ENCODE results near the gene DIABLO. TPM values are rescaled to one million over a fixed set of nuclear protein-coding genes. Genes with fewer than 3 reads are reported as not detected.
A peak's percentile ranks its signal among the peaks of the same experiment; 100 is the strongest.
"Not testable (repeated sequence)": the region's sequence is repeated elsewhere in the genome, so short reads cannot be mapped to it uniquely, and the experiment has no call there.

DIABLO gene
- total RNA-seq, 2 donors from 2014 or later: 44.1 to 45.4 TPM

DNA sequence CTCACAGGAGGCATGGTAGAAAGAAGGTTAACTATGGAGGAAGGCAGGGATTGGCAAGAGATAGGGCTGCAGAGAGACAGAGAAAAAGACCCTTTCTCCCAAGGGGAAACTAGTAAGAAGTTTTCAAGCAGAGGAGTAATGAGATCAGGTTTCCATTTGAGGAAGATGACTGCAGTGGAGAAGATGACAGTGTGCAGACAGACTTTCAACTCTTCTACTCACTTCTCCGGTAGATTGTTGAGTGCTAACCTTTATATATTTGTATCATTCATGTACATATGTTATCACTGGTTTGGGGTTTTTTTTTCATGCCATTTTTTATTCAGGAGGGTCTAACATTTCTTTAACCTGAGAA is 28.3 kb downstream of the DIABLO start:
- intact Hi-C loops (cut with DNase I, micrococcal nuclease): loop anchor here in 1 of 2 donors (10.0 kb wide), 1 partner anchor 63 kb away; no protein-coding TSS in a partner anchor
- no peak for DNase-seq
- ATAC-seq: no peak

DNA sequence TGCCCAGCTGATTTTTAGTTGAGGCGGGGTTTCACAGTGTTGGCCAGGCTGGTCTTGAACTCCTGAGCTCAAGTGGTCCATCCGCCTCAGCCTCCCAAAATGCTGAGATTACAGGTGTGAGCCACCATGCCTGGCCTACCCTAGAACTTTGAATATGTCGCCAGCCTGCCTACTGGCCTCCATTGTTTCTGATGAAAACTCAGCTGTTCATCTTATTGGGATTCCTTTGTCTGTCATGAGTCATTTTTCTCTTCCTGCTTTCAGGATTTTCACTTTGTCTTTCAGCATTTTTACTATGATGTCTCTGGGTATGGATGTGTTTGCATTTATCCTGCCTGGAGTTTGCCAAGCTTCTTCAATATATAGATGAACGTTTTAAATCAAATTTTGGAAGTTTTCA is 30.4 kb downstream of the DIABLO start:
- DNase-seq (no peak), ATAC-seq (no peak)
- intact Hi-C loops (cut with DNase I, micrococcal nuclease): loop anchor here in 1 of 2 donors (10.0 kb wide), 1 partner anchor 61 kb away; no protein-coding TSS in a partner anchor

DNA sequence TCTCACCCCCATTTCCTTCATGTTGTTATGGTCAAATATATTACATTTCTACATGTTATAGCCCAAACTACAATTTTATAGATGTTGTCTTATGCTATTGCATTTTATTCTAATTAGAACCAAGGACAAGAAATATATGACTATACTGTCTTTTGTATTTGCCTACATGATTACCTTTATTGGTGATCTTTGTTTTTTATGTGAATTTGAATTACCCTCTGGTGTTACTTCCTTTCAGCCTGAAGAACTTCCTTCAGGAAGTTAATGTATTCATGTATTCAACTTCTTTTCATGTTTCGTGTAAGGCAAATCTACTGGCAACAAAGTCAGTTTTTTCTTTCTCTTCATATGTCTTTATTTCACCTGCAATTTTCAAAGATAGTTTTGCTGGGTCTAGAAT is 31.0 kb downstream of the DIABLO start:
- intact Hi-C loops (cut with DNase I, micrococcal nuclease): loop anchor here in 1 of 2 donors (10.0 kb wide), 1 partner anchor 60 kb away; no protein-coding TSS in a partner anchor
- DNase-seq (no peak), ATAC-seq (peak; percentile 79)

DNA sequence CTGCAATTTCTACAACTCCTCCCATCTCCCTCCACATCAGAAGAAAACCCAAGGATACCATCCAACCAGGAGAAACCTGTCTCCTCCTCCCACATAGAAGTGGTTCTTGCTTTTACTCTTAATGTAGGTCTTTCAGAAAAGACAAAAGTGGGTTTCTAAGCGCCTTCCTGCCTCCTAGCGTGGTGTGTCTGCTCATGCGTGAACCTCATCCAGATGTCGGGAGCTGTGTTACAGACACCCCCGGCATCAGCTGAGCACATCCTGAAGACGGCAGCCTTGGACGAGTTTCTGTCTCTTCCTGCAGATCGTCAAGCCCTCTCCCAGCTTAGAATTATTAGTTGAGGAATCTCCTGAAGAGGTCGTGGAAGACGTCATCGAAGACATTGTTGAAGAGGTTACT is 33.4 kb downstream of the DIABLO start:
- intact Hi-C loops (cut with DNase I, micrococcal nuclease): loop anchor here in 1 of 2 donors (10.0 kb wide), 1 partner anchor 58 kb away; no protein-coding TSS in a partner anchor
- DNase-seq: no peak
- ATAC-seq: no peak

DNA sequence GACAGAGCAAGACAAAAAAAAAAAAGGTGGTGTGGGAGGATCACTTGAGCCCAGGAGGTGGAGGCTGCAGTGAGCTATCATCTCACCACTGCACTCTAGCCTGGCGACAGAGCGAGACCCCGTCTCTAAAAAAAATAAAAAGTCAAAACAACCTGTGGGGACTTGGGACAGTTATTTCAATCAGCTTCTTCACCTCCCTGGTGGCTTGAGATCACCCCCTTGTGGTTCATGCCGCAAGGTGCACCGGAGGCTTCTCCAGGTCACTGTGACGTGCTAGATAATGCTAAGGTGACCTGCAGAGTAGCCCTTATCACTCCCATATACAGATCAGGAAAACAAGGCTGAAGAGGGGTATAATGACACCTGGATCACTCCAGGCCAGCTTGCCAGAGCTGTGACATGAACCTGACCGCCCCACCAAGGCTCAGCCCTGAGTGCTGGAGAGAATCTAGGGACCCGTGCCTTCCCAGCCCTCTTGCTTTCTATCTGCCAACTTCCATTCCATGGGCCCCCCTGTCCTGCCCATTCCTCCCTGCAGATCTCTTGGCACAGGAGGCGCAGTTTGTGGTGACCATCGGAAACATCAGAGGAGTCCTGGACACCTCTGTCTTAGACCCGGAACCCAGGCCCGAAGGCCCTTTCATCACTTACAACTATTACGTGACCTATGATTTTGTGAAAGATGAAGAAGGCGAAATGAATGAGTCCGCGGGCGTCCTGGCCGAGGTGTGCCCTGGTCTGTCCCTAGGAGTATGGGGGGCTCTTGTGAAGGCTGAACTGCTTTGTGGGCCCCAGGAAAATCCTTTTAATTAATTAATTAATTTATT is 34.8 kb downstream of the DIABLO start:
- DNase-seq (peak in 1 of 2 donors; percentile 81), ATAC-seq (peak; percentile 80)
- intact Hi-C loops (cut with DNase I, micrococcal nuclease): loop anchor here in 1 of 2 donors (10.0 kb wide), 1 partner anchor 56 kb away; no protein-coding TSS in a partner anchor

DNA sequence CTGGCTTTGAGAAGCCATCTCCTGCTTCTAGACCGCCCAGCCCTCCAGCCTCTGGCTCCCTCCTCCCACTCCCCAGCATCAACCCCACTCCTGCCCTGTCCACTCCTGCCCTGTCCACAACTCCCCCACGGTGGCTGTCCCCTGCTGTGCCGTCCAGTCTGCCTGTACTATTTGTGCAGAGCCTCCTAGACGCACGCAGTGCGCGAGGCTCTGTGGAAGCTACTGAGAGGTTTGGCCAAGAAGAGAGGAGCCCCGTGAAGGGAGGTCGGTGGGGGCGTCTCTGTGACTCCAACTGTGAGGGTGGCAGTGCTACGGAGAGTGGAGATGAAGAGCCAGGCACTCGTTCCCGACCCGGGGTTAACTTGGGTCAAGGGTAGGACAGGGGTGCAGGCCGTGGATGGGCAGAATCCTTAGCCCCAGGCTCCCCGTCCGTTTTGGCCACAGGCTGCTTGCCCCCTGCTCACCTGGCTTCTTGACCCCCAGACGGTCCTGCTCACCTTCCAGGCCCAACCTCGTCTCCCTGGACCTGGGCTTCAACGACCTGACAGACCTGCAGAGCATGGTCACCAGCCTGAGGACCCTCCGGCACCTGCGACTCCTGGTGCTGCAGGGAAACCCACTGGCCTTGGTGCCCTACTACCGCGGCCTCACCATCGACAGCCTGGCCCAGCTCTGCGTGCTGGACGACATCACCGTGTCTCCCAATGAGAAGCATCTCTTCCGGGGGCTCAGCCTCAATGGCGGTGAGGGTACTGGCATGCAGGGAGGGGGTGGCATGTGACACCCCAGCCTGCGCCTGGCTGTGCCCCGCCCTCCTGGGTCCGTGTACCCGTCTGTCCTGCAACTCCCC is 36.0 kb downstream of the DIABLO start:
- no peak for DNase-seq
- intact Hi-C loops (cut with DNase I, micrococcal nuclease): loop anchor here in 1 of 2 donors (10.0 kb wide), 1 partner anchor 55 kb away; no protein-coding TSS in a partner anchor
- ATAC-seq: no peak

DNA sequence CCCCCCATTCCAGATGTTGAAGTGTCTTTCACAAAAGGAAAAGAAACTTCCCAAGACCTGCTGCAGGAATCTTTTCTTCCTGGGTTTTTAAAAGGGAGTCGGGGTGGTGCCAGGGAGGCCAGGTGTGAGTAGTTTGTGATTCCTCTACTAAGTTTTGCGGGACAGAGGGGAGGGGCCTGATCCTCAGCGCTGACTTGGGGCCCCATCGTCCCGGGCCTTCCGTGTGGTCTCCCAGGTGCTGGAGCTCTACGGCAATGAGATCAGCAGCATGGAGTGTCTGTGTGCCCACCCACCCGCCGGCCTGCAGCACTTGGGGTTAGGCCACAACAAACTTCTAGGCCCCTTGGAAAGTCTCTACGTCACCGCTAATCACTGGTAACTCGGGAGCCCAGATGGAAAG is 38.4 kb downstream of the DIABLO start:
- no peak for DNase-seq
- no peak for ATAC-seq
- intact Hi-C loops (cut with DNase I, micrococcal nuclease): no loop called here

DNA sequence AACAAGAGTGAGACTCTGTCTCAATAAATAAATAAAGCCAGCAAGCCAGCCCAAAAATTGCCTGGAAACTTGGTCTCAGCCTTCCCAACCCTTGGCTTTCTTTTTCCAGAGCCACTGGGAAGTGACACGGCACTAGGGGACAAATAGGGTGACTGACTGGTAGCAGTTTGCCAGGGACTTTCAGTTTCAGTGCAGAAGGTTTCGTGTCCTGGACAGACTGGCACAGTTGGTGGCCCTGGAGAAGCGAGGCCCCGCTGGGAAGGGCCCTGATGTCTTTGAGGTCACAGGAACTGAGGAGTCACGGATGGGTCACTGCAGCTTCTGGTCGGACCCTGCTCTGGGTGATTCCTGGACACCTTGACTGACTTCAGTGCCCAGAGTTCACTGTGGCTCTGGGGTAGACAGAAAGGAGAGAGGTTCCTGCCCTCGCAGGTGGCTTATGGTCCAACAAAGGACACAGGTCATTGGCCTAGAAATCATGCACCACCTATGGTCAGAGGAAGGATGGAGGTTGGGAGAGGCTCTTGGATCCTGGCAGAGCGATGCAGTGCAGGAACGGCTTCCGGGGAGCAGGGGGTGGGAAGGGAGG is 40.3 kb downstream of the DIABLO start:
- intact Hi-C loops (cut with DNase I, micrococcal nuclease): no loop called here
- DNase-seq (no peak), ATAC-seq (no peak)

DNA sequence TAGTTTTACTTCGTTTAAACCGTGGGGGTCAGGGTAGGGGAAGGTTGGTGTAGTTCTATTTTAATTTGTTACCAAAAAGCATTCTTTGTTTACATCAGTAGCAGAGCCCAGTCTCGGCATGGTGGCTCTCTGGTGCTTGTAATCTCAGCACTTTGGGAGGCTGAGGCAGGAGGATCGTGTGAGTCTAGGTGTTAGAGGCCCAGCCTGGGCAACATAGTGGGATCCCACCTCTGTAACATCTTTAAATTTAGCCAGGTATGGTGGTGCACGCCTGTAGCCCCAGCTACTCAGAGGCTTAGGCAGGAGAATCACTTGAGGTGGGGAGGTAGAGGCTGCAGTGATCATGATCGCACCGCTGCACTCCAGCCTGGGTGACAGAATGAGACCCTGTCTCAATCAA is 40.8 kb downstream of the DIABLO start:
- ATAC-seq (no peak), DNase-seq (no peak)

DNA sequence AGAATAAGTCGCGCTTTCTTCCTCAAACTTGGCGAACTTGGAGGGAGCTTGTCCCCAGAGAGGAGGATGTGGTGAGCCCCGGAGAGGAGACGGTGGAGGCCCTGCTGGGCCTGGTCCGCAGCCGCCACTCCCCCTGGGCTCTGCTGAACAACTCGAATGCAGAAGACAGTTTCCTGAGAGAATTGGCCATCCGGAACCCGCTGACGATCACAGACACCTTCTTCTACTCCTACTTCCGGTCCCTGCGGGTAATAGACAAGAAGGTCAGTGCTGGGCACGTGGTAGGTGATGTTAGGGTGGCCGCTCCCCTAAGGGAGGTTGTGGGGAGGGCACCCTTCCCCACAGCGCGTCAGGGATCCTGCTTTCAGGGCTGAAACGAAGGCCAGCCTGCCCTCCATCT is 41.3 kb downstream of the DIABLO start:
- intact Hi-C loops (cut with DNase I, micrococcal nuclease): no loop called here
- DNase-seq (no peak), ATAC-seq (no peak)

More for the DNA sequence above, 40.8 kb downstream of the DIABLO start:
- intact Hi-C loops (cut with DNase I, micrococcal nuclease): no loop called here

DNA sequence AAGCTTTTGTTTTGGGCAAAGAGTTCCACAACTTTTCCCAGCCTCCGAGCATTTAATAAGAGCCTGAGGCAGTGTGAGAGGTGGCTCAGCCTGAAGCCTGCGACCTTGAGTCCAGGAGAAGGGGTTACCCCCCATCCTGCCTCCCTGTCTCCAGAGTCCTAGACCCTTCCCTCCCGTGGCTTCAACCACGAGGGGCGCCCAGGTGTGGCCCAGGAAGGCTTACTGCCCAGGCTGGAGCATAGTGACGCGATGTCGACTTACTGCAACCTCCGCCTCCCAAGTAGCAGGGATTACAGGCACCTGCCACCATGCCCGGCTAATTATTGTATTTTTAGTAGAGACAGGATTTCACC is 42.3 kb downstream of the DIABLO start:
- intact Hi-C loops (cut with DNase I, micrococcal nuclease): no loop called here
- DNase-seq (no peak), ATAC-seq (peak; percentile 19)

DNA sequence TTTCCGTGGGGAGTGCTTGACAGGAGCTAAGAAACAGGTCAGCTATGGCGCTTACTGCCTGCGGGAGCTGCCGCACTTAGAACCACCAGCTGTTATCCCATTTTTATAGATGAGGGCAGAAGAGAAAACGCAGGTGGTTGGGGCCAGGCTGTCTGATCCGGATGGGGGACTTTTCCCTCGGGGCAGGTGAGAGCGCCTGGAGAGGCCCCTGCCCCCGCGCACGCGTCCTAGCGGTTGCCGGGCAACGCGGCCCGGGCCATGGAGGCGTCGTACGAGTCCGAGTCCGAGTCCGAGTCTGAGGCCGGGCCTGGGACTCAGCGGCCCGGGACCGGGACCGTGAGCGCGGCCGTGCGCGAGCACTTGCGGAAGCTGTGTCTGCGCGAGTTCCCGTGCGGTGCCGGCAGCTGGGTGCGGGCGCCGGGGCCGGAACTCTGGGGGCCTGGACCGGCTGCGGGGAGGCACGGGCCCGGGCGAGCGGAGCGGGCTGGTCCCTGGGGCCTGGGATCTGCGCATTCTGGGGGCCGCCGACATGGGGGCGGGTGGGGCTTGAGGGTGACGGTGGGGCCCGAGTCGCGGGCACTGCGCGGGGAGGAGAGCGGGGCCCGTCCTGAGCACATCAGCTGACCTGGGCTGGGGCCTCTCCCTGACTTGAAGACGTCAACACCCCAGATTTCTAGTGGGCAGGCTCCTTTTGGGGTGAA is 42.8 kb downstream of the DIABLO start, which contains the start of gene LRRC43:
Gene LRRC43 (plus strand): TSS at position 237 of the 701 bp plus-strand sequence. CDS start 22 bp downstream, at position 259.
- DNase-seq (peak in 1 of 2 donors; percentile 55), ATAC-seq (peak; percentile 90)
- intact Hi-C loops (cut with DNase I, micrococcal nuclease): no loop called here

DNA sequence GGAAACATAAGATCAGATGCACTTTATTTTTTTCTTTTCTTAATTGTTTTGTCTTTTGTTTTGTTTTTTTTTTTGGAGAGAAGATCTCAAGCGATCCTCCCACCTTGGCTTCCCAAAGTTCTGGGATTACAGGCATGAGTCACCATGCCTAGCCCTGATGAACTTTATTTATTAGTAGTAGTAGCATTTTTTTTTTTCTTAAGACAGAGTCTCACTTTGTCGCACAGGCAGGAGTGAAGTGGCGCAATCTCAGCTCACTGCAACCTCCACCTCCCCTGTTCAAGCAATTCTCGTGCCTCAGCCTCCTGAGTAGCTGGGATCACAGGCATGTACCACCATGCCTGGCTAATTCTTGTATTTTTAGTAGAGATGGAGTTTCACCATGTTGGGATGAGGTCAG is 49.4 kb downstream of the DIABLO start:
- DNase-seq; ATAC-seq; intact Hi-C loops (cut with DNase I, micrococcal nuclease): not testable (repeated sequence)

DNA sequence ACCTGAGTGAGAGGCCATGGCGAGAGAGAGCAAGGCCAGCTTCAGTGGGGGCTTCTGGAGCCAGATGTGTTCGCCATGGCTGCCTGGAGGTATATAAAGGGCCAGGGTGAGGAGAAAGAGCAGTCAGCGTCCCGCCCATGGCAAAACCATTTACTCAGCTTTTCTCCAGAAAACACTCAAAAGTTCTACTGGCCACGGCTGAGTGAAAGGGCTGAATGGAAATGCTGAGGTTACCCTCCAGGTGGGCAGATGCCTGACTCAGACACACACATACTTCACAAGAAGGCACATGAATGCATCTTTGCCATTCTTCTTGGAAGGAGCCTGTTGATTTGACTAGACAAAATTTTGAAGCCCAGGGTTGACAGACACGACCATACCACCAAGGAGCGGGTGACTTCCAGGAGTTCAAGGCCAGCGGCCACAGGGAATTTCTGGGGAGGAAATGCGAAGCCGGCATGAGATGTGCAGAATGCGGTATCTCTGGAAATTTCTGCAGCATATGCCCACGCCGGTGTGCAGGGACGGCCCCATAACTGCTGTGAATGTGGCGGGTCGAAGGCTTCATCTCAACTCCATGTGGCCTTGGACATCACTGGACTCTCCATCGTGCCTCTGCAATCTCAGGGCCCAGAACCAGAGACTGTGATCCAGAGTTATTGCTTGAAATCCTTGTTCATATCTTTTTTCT is 51.6 kb downstream of the DIABLO start, which contains the start of gene IL31:
Gene IL31 (minus strand): TSS at position 67 of the 691 bp plus-strand sequence. CDS start 49 bp downstream, at position 18.
- ATAC-seq (no peak), DNase-seq (no peak)
- intact Hi-C loops (cut with DNase I, micrococcal nuclease): no loop called here

DNA sequence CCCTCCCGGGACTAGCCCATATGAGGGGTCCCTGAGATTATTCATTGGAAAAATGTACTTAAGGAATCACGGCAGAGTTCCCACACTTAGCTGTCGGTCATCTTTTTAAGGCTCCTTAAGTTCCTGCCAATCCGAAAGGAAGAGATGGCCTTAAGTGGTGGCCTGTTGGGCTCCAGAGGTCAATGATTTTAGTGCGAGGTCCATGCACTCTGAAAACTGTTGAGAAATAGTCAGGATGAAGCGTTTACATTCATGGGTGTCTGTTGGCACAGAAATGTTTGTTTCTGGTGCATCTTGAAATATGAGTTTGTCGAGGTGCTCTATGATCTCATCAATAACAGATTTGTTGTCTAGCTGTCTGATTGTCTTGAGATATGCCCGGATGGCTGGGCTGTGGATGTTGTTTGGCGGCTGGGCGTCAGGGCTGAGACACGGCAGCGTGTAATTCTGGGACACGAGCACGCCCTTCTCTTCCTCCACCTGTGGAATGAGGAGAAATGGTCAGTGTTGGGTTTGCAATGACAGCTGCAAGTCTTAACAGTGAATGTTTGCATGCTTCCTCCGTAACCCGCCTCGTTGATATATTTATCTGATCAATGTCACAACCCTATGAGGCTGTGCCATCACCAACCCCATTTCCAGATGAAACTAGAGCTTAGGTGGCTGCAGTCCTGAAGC is 53.5 kb downstream of the DIABLO start:
- ATAC-seq (no peak), DNase-seq (no peak)
- intact Hi-C loops (cut with DNase I, micrococcal nuclease): no loop called here

DNA sequence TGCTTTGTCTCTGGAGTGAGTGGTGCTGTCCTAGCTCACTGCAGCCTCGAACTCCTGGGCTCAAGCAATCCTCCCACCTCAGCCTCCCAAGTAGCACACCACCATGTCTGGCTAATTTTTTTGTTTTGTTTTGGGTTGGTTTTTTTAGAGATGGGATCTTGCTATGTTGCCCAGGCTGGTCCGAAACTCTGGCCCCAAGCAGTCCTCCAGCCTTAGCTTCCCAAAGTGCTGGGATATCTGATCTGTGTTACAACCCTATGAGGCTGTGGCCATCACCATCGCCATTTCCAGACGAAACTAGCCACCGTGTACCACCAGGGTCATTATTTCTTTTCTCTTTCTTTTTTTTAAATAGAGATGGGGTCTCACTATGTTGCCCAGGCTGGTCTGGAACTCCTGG is 54.5 kb downstream of the DIABLO start:
- ATAC-seq (no peak), DNase-seq (no peak)
- intact Hi-C loops (cut with DNase I, micrococcal nuclease): no loop called here

DNA sequence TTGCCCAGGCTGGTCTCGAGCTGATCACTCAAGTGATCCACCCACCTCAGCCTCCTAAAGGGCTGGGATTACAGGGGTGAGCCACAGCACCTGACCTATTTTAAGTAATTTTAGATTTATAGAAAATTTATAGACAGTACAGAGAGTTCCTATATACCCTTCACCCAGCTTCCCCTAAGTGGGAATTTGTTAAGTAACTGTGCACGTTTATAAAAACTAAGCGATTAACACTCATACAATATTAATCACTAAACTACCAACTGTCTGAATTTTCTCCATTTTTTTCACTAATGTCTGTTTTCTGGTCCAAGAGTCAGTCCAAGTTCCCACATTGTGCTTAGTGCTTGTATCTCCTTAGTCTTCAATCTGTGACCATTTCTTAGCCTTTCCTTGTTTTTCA is 57.4 kb downstream of the DIABLO start:
- DNase-seq (no peak), ATAC-seq (no peak)
- intact Hi-C loops (cut with DNase I, micrococcal nuclease): no loop called here

Data from left colon (tissue), 2 donors.